ENCODE results near the gene DMBX1.

The DMBX1 gene

DNA sequence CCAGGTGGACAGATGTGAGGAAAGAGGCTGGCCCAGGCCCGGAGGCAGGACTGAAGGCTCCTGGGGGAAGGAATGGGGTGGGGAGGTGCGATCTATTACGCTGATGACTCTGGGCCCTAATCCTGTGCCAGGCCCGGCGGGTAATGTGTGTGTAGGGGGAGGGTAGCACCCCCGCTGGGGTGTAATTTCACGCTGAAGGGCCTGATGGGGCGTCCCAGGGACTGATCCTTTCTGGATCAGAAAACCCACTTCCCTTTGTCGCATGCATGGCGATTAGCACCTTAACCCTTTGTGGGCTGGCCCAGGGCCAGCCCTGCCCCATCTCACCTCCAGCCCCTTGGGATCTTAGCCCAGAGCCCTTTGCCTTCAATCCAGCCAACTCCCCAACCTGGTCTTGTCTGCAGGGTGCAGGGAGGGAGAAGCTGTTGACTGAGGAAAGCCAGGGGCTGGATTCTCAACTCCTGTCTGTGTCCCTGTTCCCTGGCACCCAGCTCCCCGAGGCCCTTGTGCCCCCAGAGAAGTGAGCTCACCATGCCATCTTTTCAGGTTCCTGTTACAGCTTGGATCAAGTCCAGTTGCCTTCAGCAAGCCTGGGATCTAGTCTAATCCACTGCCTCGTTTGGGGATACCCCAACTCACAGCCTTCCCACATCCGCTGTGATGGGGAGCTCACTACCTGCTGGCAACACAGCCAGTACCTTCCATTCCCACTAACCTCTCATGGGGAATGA, 35.8 kb downstream of the DMBX1 start:
- DNase-seq (ENCODE audit: low read depth, low spot score), result no peak

DNA sequence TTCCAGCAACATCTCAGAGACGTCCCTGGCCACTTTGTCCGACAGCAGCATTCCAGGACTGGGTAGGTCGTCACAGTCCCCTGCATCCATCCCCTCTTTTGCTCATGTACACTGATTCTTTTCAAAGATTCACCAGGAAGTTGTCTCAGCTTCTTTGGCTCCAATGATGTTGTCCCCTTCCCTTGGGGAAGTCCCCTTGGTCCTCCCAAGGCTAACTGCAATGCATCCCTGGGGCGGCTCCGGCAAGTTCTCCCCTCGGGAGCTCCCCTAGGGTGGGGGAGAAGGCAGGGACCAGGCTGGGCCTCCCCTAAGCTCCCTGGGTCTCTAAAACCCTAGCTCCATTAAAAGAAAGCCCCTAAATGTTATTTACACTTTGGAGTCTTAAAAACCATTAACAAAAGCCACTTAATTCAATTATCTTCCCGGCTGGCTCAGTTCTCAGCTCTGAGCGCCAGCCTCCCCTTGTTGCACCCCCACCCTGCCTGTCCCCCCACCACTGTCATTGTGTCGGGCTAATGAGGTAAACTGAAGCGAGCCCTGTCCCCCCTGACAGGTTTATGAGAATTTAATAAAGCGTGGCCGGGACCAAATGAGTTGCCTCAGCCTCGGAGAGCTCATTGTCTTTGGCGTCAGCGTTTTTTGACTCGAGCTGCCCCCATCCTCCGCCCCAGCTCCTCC, 36.5 kb downstream of the DMBX1 start:
- DNase-seq (ENCODE audit: low read depth, low spot score), result no peak

DNA sequence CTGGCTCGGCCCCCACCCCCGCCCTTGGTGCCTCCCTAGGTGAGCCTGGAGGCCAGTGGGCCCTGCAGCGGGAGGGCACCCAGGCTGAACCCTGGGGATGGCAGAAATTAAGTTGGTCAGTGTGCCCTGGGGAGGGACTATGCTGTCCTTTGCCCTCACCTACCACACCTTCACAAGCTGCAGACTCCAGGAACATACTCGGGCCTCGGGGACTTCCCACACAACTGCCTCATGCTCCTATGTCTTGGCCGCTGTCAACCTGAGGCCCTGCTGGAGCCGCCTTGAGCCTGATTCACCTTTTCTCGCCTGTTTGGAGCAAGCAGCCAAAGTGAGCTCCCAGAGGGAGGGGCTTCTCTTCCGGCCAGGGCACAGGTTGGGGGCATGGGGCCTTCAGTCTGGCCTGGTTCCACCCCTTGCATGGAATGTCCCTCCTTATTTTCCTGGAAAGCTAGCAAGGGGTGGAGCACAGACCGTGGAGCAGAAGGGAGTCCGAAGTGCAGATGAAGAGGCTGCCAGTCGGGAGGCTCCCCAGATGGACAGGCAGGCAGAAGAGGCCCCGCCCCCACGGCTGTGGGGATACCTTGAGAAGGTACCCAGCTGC, 37.2 kb downstream of the DMBX1 start:
- no peak for DNase-seq (ENCODE audit: low read depth, low spot score)

DNA sequence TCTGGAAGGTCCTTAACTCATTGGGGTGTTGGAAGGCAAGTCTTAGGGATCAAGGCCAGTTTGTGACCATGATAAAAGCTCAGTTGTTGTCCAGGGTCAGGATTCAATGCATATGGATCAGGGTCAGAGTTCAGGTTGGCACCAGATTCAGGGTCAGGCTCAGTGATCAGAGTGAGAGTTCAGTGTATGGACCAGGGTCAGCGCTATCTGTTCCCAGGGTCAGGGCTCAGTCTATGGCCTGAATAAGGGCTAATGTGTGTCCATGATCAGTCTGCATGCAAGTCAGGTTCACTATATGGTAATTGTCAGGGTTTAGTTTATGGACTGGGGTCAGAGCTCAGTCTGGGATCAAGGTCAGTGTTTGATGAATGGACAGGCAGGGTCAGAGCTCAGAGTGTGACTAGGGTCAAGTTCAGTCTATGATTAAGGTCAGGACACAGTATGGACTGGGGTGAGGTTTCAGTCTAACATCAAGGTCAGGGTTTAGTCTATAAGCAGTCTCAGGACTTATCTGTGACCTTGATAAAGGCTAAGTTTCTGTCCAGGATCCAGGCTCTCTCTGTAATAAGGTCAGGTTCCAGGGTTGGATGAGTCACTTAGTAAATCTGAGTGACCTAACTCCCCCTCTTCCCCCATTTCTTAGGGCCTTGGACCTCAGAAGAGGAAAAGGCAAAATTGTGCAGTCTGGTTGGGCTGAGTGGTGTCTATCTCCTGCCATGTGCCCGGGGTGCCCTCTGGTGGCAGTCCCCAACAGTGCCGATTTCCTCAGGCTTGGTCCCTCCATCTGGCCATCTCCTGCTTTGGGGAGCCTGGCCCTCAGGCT, 38.0 kb downstream of the DMBX1 start:
- DNase-seq (ENCODE audit: low read depth, low spot score), result no peak

DNA sequence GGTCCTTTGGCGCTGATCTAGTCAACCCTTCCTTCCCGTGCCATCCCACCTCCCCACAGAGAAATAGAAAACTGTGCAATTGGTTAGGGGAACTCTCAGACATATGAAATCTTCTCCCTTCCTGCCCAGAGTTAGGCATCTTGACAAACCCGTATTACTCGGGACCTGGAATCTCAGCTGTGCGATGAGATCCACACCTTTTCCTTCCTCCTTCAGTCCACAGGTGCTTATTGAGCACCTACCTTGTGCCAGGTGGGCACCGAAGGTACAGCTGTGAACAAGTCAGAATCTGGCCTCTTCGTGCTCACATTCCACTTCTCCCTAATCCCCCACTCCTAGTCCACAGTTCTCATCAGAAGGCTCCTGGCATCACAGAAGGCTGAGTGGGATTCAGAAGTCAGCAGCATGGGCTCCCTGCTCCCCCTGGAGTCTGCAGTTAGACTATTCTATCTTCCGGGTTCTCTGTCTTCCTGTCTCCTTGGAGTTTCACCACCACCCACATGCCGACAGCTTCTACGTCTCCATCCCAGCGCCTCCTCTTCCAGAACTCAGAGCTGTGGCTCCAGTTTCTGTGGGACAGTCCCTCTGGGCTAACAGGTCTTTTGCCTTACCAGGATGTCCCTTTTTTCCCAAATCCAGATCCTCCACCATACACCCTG, 38.8 kb downstream of the DMBX1 start:
- DNase-seq (ENCODE audit: low read depth, low spot score), result no peak

DNA sequence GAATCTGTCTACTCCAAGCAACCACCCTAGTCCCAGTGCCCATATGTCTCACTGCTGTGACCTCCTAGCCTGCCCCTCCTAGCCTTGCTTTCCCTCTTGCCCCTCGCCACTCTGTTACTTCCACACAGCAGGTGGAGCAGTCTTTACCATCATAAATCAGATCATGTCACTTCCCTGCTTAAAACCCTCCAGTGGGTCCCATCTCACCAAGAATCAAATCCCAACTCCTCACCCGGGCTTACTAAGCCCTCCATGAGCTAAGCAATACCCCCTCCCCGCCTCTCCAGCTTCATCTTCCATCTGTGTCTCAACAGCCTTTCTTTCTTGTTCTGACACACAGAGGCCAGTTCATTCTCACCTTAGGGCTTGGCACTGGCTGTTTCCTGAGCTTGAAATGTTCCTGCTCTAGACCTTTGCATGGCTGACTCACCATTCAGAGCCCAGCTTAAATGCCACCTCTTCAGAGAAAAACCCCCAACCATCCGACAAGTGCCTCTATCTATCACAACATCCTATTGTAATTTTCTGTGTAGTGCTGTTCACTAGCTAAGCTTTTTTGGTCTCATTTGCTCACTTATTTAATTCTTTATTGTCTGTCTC, 39.5 kb downstream of the DMBX1 start:
- no peak for DNase-seq (ENCODE audit: low read depth, low spot score)

DNA sequence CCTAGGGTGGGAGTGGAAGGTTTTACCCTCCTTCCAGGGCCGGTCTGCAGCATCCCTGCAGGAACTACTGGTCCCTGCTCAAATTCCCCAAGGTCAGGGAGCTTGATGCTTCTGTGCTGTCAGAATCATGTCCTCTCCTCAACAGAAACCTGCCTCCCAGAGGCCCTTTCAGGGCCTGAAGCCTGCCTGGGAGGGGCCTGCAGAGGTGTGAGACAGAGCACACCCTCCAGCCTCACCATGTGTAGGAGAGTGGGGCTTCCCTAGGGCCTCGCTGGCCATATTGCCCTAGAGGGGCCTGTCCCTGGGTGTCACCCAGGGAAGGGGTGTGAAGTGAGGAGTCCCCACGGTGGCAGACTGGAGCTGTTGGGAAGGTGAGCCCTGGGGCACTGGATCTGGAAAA, 40.7 kb downstream of the DMBX1 start:
- no peak for DNase-seq (ENCODE audit: low read depth, low spot score)

DNA sequence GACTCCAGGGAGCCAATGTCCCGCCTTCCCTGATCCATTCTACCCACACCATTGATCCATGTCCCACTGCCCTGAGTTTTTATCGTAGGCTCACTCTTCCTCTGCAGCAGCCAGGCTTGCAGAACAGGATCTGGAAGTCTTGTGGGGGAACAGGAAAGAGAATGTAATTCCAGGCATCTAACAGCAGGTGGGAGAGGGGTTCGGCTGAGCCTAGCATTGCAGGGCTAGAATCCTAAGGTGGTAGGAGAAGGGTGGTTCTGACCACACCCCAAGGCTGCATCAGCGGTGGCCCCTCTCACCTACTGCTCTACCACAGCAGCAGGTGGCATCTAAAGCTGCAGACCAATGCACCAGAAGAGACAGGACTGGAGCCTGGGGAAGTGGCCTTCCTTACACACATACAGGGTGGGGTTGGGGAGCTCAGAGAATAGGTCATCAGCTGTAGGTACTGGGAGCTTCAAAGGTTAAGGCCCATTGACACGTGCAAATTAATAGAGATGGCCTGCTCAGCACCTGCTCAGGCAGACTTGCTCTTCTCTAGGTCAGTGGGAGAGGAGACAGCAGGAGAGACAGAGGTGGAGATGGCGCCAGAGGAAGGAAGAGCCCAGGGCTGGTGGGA, 41.3 kb downstream of the DMBX1 start:
- DNase-seq (ENCODE audit: low read depth, low spot score), result no peak

DNA sequence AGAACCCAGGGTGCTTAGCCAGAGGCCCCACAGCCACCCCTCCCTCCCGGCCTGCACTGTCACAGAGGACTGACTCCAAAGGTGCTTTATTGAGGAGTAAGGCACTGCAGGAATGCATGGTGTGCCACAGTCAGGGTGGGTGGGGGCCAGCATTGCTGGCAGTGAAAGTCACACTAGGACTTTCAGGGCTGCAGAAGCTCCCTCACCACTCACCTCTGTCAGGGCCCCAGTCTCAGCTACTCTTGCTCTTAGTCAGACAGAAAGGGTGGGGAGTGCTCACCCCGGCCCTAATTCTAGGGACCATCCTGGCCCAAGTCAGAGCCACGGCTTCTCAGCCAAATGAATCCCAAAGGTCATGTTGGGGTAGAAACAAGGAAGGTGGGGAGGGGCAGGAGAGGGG, 42.5 kb downstream of the DMBX1 start:
- DNase-seq (ENCODE audit: low read depth, low spot score), result no peak

DNA sequence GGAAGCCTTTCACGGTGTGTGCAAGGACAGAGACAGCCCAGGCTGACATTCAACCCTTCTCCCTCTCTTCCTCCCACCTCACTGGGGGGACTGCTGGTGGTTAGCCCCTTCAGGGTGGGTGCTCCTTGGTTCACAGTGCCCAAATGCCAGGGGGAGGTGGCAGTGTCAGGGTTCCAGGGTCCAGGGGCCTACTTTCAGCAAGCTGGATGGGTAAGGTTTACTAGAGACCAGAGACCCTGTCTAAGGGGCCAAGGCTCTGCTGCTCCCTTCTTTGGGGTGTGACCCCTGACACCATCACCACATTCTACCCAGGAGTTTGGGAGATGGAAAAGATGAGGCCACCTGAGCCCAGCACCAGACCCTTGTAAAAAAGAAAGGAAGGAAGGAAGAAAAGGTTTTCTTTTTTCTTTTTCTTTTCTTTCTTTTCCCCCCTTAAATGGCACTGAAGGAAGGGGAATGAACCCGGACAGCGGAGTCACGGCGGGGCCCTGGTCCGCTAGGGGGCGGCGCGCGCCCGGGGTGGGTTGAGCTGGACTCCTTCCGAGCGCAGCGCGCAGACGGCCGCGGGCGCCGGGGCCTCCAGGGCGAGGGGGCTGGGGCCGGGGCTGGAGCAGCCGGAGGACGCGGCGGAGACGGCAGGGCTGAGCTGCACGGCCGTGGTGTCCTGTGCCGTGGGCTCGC, 43.0 kb downstream of the DMBX1 start:
- no peak for DNase-seq (ENCODE audit: low read depth, low spot score)

DNA sequence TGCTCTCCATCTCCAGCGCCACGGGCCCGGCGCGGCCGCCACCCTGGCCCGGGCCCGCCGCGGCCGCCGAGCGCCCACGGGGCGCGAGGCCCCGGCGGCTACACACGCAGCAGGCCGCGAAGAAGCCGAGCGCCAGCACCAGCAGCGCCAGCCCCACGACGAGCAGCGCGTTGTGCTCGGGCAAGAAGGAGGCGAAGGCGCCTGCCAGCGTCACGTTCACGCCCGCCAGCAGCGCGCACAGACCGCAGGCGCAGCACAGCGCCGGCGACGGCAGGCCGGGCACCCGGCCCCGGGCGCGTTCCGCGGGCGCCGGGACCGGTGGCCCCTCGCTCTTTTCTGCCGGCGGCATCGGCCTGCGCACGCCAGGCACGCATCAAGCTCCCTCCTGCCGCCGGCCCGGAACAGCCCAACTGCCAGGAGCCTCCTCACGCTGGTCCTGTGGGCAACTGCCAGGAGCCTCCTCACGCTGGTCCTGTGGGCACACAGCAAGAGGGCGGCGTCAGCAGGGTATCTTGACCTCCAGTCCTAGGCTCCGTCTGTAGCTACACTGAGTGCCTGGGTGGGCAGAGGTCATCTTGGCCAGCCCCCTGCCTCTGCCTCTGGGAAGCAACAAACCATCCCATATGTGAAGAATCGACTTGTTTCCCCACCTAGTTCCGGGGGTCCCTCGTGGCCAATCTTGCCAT, 43.7 kb downstream of the DMBX1 start:
- no peak for DNase-seq (ENCODE audit: low read depth, low spot score)

DNA sequence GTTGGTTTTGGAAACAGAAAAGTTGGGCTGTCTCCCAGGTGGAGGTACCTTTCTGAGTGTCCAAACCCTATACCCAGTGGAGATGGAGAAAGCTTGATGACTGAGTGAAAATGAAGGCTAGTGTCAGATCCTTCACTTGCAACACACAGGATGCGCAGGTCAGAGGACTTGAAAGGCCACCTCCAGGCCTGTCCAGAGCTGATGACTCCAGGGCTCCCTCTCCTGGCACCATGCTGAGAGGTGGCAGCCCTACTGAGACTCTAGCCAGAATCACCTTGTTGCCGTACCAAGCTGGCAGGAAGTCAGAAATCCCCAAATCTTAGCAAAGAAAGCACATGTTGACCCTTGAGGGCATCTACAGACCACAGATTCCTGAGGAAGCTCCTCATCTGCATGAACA, 45.4 kb downstream of the DMBX1 start:
- no peak for DNase-seq (ENCODE audit: low read depth, low spot score)

DNA sequence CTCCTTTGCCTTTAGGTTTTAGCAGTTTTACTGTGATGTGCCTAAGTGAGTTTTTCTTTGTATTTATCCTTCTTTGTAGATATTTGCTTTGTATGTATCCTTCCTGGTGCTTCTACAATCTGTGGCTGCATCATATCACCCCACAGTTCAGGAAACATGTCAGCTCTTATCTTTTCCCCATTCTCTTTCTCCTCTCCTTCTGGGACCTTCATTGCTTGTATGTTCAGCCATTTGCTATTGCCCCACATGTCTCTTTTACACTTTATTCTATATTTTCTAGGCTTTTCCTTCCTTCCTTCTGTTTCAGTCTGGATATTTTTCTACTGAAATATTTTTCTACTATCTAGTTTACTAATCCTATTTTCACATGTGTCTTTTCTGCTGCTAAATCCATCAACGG, 46.9 kb downstream of the DMBX1 start:
- no peak for DNase-seq (ENCODE audit: low read depth, low spot score)

DNA sequence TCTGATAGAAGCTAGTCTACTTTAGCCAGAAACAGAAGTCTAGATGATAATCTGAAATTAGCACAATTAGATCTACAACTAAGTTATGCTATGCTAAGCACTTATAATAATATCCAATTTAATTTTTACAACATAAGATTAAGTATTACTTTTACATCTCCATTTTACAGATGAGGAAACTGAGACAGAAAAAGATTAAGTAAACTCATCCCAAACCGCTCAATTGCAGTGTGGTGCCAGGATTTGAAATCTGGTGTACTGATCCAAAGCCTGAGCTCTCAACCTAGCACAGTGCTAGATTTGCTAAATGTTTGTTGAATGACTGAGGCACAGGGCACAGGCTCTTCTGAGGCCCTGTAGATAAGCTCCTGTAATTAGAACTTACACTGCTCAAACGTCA, 48.0 kb downstream of the DMBX1 start:
- no peak for DNase-seq (ENCODE audit: low read depth, low spot score)

DNA sequence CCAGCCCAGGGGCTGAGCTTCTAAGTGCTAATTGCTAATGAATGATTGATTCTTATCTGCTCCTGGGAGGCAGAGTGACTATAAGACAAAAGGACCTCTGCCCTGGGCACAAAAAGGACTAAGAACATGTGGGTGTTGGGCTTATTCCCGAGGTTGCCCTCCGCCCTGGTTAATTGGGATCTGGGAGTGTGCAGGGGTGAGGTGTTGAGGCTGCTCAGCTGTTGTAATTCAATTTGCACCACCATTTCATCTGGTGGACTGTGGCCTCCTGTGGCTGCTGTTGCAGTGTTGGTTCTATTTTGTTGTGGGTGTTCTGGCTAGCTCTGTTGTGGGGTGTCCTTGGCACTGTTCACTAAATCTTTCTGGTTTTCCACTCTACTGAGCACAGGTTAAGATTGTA, 48.5 kb downstream of the DMBX1 start:
- no peak for DNase-seq (ENCODE audit: low read depth, low spot score)

Measured in iPS DF 19.7 (cell line).